Adrenal gland (tissue), 5 donors: Measurements from ENCODE around the gene SRSF12.

Source experiments
- CTCF ChIP-seq, 6 experiments: fragments of 450-650 bp in 4 of 6; fragments of 200-600 bp in 2 of 6; sonication (generic) in 1 of 6; IDR thresholded peaks; 1 replicate in 5 of 6; 2 replicates in 1 of 6; pipeline versions ENCODE4 v1.5.1 to v1.8.0; 2016 to 2021; ENCODE audit warnings: antibody characterized with exemption in 6 of 6, mild to moderate bottlenecking in 2 of 6, moderate library complexity in 1 of 6
- POLR2A ChIP-seq, 2 donors: fragments of 450-650 bp; IDR thresholded peaks; one replicate each; pipeline ENCODE4 v1.6.1; 2017; ENCODE audit warnings: antibody characterized with exemption in 2 of 2, mild to moderate bottlenecking in 2 of 2, moderate library complexity in 1 of 2
- donor health status: DM: no; HTN: no; CAD: no.

- no peak for TF ChIP-seq POLR2A (IDR thresholded peaks at IDR 0.05)
- TF ChIP-seq CTCF (IDR thresholded peaks at IDR 0.05): no peak
Observed at GRCh38 chr6:89071036-89071435, 46.8 kb downstream of the SRSF12 start.
